HL-60 (cell line): ENCODE data around the gene UNC93A.

Source experiments
- CTCF ChIP-seq: IDR thresholded peaks from one replicate; pipeline ENCODE4 v1.5.1; 2011; ENCODE audit warnings: low read length, control low read depth, inconsistent platforms; ENCODE audit not compliant: insufficient read depth
- POLR2AphosphoS5 ChIP-seq: IDR thresholded peaks from 2 replicates; pipeline ENCODE4 v1.6.1; 2012; ENCODE audit warnings: low read depth

- TF ChIP-seq CTCF (no peak), POLR2AphosphoS5 (no peak)
Observed at GRCh38 chr6:167285077-167285770, 5.9 kb upstream of the UNC93A start.
